ENCODE data around the gene ZC3H12A.

- peak in 2 of 3 experiments; percentile 17 to 33; a peak in 2 of 4 replicates for TF ChIP-seq CTCF (IDR thresholded peaks at IDR 0.05; ENCODE audit: control extremely low read depth in 1 of 3, insufficient read depth in 1 of 3, low read depth in 1 of 3, low read length in 3 of 3)
- TF ChIP-seq EZH2 (IDR thresholded peaks at IDR 0.05; ENCODE audit: low read depth, low read length, severe bottlenecking), result no peak
- TF ChIP-seq POLR2A (IDR thresholded peaks at IDR 0.05; ENCODE audit: control extremely low read depth in 1 of 2, low read depth in 2 of 2, low read length in 2 of 2), result no peak
- no peak for TF ChIP-seq RBBP5 (IDR thresholded peaks at IDR 0.05; ENCODE audit: borderline replicate concordance, low read depth, low read length)
- TF ChIP-seq, protein P1, sequence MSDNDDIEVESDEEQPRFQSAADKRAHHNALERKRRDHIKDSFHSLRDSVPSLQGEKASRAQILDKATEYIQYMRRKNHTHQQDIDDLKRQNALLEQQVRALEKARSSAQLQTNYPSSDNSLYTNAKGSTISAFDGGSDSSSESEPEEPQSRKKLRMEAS (IDR thresholded peaks at IDR 0.05), result no peak
These were observed 34.8 kb downstream of the ZC3H12A start for GRCh38 chr1:37509181-37509580.

All from H1 (cell line).